HG02870 (cell line): ENCODE measurements around the gene KCNAB1.
"Not testable (repeated sequence)": the region's sequence is repeated elsewhere in the genome, so short reads cannot be mapped to it uniquely, and the experiment has no call there.

ENCODE experiments used
- ATAC-seq: cut with Tn5 transposase; IDR thresholded peaks from one replicate; pipeline ENCODE4 v1.9.1; 2021; ENCODE audit warnings: mild to moderate bottlenecking, moderate library complexity; ENCODE audit not compliant: unreplicated experiment

KCNAB1 gene

GRCh38 chr3:156559321-156559720 is 438.9 kb downstream of the KCNAB1 start:
- no peak for ATAC-seq

DNA sequence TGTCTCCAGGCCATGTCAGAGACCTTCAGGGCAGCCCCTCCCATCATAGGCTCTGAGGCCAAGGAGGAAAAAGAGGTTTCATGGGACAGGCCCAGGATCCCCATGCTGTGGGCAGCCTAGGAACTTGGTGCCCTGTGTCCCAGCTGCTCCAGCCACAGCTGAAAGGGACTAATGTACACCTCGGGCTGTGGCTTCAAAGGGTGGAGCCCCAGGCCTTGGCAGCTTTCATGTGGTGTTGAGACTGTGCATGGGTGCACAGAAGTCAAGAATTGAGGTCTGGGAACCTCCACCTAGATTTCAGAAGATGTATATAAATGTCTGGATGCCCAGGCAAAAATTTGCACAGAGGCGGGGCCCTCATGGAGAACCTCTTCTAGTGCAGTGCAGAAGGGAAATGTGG is 441.2 kb downstream of the KCNAB1 start:
- no peak for ATAC-seq

- ATAC-seq: not testable (repeated sequence)
These were observed 442.1 kb downstream of the KCNAB1 start for GRCh38 chr3:156562486-156562885.

- ATAC-seq: no peak
These were observed 443.7 kb downstream of the KCNAB1 start for GRCh38 chr3:156563900-156564682.

DNA sequence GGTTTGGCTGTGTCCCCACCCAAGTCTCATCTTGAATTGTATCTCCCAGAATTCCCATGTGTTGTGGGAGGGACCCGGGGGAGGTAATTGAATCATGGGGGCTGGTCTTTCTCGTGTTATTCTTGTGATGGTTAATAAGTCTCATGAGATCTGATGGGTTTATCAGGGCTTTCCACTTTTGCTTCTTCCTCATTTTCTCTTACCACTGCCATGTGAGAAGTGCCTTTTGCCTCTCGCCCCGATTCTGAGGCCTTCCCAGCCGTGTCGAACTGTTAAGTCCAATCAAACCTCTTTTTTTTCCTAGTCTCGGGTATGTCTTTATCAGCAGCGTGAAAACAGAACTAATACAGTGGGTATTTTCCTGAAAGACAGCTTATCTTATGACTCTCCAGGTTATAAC is 448.6 kb downstream of the KCNAB1 start:
- not testable (repeated sequence) for ATAC-seq

GRCh38 chr3:156569881-156570280 is 449.5 kb downstream of the KCNAB1 start:
- ATAC-seq: not testable (repeated sequence)

- ATAC-seq: no peak
These were observed 455.3 kb downstream of the KCNAB1 start for GRCh38 chr3:156575641-156576040.

DNA sequence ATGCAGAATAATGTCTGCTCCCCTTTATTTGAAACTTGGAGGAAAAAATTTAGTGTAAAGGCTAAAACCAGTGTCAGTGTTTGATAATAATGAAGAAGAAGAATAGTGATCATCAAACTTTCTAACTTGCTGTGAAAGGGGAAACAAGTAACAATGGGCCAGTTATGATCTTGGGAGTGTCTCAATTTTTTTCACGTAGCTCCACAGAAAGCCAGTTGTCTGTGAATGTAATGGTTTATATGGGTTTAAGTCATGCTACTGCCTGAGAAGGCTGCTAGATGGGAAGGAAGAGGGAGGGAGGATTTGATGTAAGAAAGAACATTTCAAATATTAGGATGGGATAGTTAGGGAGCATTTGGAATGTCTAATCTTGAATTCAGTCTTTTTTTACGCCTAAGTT is 455.7 kb downstream of the KCNAB1 start:
- ATAC-seq: no peak

- ATAC-seq: no peak
These were observed 456.4 kb downstream of the KCNAB1 start for GRCh38 chr3:156576651-156577348.

DNA sequence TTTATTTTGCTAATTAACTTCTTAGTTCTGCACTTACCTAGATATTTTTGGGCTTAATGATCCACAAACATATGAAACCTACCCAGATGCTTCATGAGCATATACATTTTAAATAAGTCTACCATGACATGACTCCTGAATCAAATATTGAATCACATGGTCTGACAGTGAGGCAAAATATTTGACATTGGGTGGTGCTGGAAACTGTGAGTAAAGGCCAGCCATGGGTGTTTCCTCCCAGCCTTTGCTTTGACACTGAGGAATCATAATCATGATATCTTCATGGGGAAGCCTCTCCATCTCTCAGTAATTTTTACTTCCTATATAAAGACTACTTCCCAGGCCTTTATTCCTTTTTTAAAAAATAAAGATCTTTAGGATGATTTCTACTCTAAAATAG is 457.4 kb downstream of the KCNAB1 start:
- ATAC-seq: no peak

GRCh38 chr3:156579427-156579851 is 459.1 kb downstream of the KCNAB1 start:
- no peak for ATAC-seq

DNA sequence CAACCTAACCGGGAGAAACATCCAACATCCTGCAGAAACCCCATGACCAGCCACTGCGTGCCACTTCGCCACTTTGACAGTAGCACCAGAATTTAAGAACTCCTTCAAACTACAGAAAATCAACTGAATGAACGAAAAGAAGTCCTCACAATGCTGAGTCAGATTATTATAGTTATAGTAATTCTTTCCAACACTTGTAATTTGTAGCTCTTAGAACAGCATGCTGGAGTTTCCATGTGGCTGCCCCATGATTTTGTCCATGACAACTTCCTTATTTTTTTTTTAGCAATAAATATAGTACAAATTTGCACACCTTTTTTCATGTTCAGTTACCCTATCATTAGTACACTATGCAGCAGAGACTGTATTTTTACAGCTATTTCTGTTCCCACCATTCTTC is 460.7 kb downstream of the KCNAB1 start:
- ATAC-seq: no peak

GRCh38 chr3:156581954-156582353 is 461.6 kb downstream of the KCNAB1 start:
- ATAC-seq: no peak

DNA sequence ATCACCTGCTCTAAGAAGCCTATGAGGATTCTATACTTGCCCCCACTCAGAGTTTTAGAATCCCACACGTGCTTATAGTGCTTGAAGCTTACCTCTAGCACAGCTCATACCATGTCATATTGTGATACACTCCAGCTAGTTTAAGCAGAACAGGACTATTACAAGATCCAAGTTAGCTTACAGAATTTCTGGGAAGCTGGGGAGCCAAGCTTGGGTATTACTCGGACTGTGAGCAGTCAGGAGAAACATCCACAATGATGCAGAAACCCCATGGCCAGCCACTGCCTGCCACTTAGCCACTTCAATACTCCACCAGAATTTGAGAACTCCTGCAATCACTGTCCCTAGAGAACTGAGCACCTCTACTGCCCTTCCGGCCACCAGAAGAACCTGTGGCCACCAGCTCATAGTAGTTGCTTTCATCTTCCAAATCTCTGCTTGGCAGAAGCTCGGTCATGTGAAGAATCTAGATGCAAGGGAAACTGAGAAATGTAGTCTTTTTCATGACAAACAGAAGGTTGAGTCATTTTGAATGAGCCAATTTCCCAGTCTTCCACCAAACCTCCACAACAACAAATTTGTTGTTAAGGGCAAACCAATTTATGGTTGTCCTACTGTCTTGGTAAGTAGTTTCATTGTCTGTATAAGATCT is 462.3 kb downstream of the KCNAB1 start:
- no peak for ATAC-seq

- ATAC-seq: no peak
These were observed 463.1 kb downstream of the KCNAB1 start for GRCh38 chr3:156583469-156583868.

DNA sequence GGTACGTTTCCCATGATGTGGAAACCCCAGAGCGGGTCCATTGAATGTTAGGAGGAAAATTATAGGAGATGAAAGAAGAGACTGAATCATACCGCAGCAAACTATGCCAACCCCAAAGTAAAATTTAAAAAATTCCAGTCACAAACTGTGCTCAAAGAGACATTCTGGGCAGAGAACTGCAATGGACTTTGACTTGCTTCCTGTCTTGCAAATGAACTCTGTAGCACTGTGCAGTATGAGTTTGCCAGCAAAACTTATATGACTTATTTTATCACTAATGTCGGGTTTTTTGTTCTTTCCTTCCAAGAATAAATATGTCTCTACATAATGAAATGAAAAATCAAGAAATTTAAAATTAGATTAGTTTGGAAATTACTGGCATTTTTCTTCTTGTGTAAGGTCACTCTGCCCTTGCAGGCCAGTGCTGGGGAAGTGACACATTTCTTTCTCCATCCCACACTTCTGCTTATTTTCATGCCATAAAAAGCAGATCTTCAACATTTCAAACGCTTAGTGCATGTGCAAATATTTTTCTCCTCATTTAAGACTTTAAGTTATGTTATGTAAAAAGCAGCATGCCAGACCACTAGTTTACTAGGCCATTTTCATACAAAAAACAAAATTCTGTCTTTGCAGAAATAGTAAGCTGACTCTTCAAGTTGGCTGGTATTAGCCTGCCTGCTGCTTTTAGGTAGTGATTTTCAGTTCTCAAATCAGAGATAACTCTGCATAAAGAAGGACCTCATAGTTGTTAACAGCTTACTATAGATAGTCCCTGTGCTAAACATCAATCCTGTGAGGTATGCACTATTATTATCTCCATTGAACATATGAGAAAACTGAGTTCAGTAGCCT is 466.8 kb downstream of the KCNAB1 start:
- peak; percentile 60 for ATAC-seq

DNA sequence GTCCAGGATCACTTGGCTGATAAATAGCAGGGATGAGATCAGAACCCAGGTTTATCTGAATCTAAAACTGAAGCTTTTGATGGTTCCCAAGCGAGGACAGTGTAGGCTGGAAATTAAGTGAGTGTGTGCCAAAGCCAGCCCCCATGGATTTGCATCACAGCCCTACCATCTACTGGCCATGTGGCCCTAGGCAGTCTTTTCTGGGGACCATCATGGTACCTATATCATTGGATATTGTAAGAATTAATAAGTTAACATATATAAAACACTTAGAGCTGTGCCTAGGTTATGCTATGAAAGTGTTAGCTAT is 467.3 kb downstream of the KCNAB1 start:
- no peak for ATAC-seq
